A549 (cell line): ENCODE measurements around the gene ROBO1. TPM values are rescaled to one million over a fixed set of nuclear protein-coding genes. Genes with fewer than 3 reads are reported as not detected.

Source experiments
- ATAC-seq, 2 experiments: fragments of 200-7000 bp in 1 of 2; fragments of >200 bp in 1 of 2; cut with Nextera tagmentation in 1 of 2; cut with Tn5 transposase in 1 of 2; 3 replicates each; pipeline versions ENCODE4 v1.8.0 to v1.9.1; 2018 to 2020; ENCODE audit warnings: mild to moderate bottlenecking in 1 of 2, moderate library complexity in 1 of 2
- CTCF ChIA-PET: fragments of 300-600 bp; sonication (Branson Sonifier 250); formaldehyde crosslinking; extraction: SDS; loops from one replicate; lab custom pipeline; 2021; ENCODE audit warnings: antibody characterized with exemption, inconsistent platforms; lab: Yijun Ruan, JAX
- POLR2A ChIA-PET: fragments of 350-600 bp; formaldehyde crosslinking; extraction: SDS; loops from one replicate; lab custom pipeline; 2021; ENCODE audit warnings: antibody characterized with exemption, inconsistent platforms; lab: Yijun Ruan, JAX
- DNase-seq, 2 experiments: peaks; one replicate each; pipeline versions ENCODE4 v3.0.0 to v3.0.0-alpha.2; 2011 to 2016; ENCODE audit warnings: low read depth in 1 of 2, low spot score in 1 of 2
- FAIRE-seq: peaks from 2 replicates; lab custom pipeline; 2011; peaks lifted over from hg19 to GRCh38; lab: Jason Lieb, UNC
- H3K27ac ChIP-seq, 2 experiments: fragments of >200 bp; sonication (Bioruptor Twin); formaldehyde crosslinking; 3 replicates each; pipeline ENCODE4 v1.5.1; 2016 to 2017
- H3K4me1 ChIP-seq: fragments of >200 bp; sonication (Bioruptor Twin); formaldehyde crosslinking; 3 replicates; pipeline ENCODE4 v1.6.1; 2016
- H3K4me2 ChIP-seq: fragments of >200 bp; sonication (Bioruptor Twin); formaldehyde crosslinking; 3 replicates; pipeline ENCODE4 v1.6.1; 2016
- H3K4me3 ChIP-seq: fragments of >200 bp; sonication (Bioruptor Twin); formaldehyde crosslinking; 3 replicates; pipeline ENCODE4 v1.5.1; 2016
- H3K9me3 ChIP-seq: fragments of >200 bp; sonication (Bioruptor Twin); formaldehyde crosslinking; 3 replicates; pipeline ENCODE4 v1.6.1; 2016
- EHF ChIP-seq: fragments of 250-450 bp; sonication (Bioruptor Pico); IDR thresholded peaks from 2 replicates; pipeline ENCODE4 v1.5.0; 2020; ENCODE audit warnings: mild to moderate bottlenecking
- EHMT2 ChIP-seq: fragments of 200-600 bp; sonication (generic); IDR thresholded peaks from 2 replicates; pipeline ENCODE4 v1.6.1; 2016; ENCODE audit warnings: antibody characterized with exemption, low read depth, mild to moderate bottlenecking, moderate library complexity
- FOSB ChIP-seq: fragments of 250-450 bp; sonication (Bioruptor Pico); IDR thresholded peaks from 2 replicates; pipeline ENCODE4 v1.5.0; 2020; ENCODE audit warnings: mild to moderate bottlenecking, moderate library complexity
- FOXS1 ChIP-seq: fragments of 250-450 bp; sonication (Bioruptor Pico); IDR thresholded peaks from 2 replicates; pipeline ENCODE4 v1.5.0; 2020; ENCODE audit warnings: mild to moderate bottlenecking, moderate library complexity
- HDAC2 ChIP-seq: fragments of 200-600 bp; sonication (generic); IDR thresholded peaks from 2 replicates; pipeline ENCODE4 v1.6.1; 2016
- HOXA7 ChIP-seq: fragments of 250-450 bp; sonication (Bioruptor Pico); IDR thresholded peaks from 2 replicates; pipeline ENCODE4 v1.5.0; 2020; ENCODE audit warnings: mild to moderate bottlenecking, moderate library complexity
- HOXB13 ChIP-seq: fragments of 250-450 bp; sonication (Bioruptor Pico); IDR thresholded peaks from 2 replicates; pipeline ENCODE4 v1.5.0; 2020; ENCODE audit warnings: low read depth, mild to moderate bottlenecking, moderate library complexity
- MAFK ChIP-seq: fragments of 450-650 bp; IDR thresholded peaks from 2 replicates; pipeline ENCODE4 v1.6.1; 2014; ENCODE audit not compliant: partially characterized antibody
- NFE2L2 ChIP-seq: fragments of 150-350 bp; conservative IDR thresholded peaks from 2 replicates; pipeline ENCODE4 v1.6.1; 2014; ENCODE audit warnings: low read length
- POLR2A ChIP-seq: IDR thresholded peaks from 2 replicates; pipeline ENCODE4 v1.6.1; 2012; ENCODE audit warnings: mild to moderate bottlenecking, low read length
- POLR2AphosphoS2 ChIP-seq: conservative IDR thresholded peaks from 2 replicates; pipeline ENCODE4 v1.6.1; 2012; ENCODE audit warnings: low read length, improper control_type of control experiment, inconsistent platforms
- RARB ChIP-seq: fragments of 250-450 bp; sonication (Bioruptor Pico); IDR thresholded peaks from 2 replicates; pipeline ENCODE4 v1.8.0; 2021; ENCODE audit warnings: mild to moderate bottlenecking, moderate library complexity
- RFX5 ChIP-seq: fragments of 450-650 bp; IDR thresholded peaks from 2 replicates; pipeline ENCODE4 v1.7.1; 2014; ENCODE audit warnings: antibody characterized with exemption, mild to moderate bottlenecking, moderate library complexity
- SMC3 ChIP-seq: fragments of >200 bp; sonication (Bioruptor Twin); formaldehyde crosslinking; IDR thresholded peaks from 3 replicates; pipeline ENCODE4 v1.6.1; 2018; ENCODE audit warnings: inconsistent platforms
- SREBF2 ChIP-seq: fragments of 450-650 bp; IDR thresholded peaks from 2 replicates; pipeline ENCODE4 v1.6.1; 2014; ENCODE audit warnings: mild to moderate bottlenecking, moderate library complexity
- TFCP2L1 ChIP-seq: fragments of 250-450 bp; sonication (Bioruptor Pico); IDR thresholded peaks from 2 replicates; pipeline ENCODE4 v1.5.0; 2021; ENCODE audit warnings: mild to moderate bottlenecking
- ZC3H11A ChIP-seq: fragments of 450-650 bp; IDR thresholded peaks from 2 replicates; pipeline ENCODE4 v1.6.1; 2014; ENCODE audit warnings: antibody characterized with exemption, mild to moderate bottlenecking
- WGBS: methylation state at CpG from one replicate; pipeline ENCODE4 v1.1.6; 2017; ENCODE audit errors: missing lambda C conversion rate; 5-methylcytosine and 5-hydroxymethylcytosine counted together
- polyA plus RNA-seq, 4 experiments: library from polyadenylated mRNA; depleted of rRNA in 3 of 4; stranded (reverse); fragments of >200 nt; fragmentation: RNase III in 1 of 4; extraction: RNeasy Plus Mini Kit Qiagen cat#74134 plus additional on column Dnase treatment in 1 of 4; gene quantifications; 2 replicates in 3 of 4; 3 replicates in 1 of 4; pipeline ENCODE4 v1.2.3, GENCODE V29; 2011 to 2017
- TF ChIP-seq, protein P1 (sequence below): fragments of 150-350 bp; IDR thresholded peaks from 2 replicates; pipeline ENCODE4 v1.6.1; 2014; ENCODE audit warnings: low read depth, mild to moderate bottlenecking, low read length
- TF ChIP-seq, protein P2 (sequence below): fragments of 250-450 bp; sonication (Bioruptor Pico); IDR thresholded peaks from 2 replicates; pipeline ENCODE4 v1.5.0; 2021; ENCODE audit warnings: mild to moderate bottlenecking, moderate library complexity, borderline replicate concordance
- TF ChIP-seq, protein P3 (sequence below): fragments of >200 bp; sonication (Bioruptor Twin); formaldehyde crosslinking; IDR thresholded peaks from 2 replicates; pipeline ENCODE4 v1.6.1; 2016
- TF ChIP-seq, protein P4 (sequence below): IDR thresholded peaks from 2 replicates; pipeline ENCODE4 v1.6.1; 2012
- TF ChIP-seq, protein P5 (sequence below): IDR thresholded peaks from 2 replicates; pipeline ENCODE4 v1.6.1; 2012

Gene ROBO1
- polyA plus RNA-seq, 2 of the 4 experiments (the other 2 are of a cell fraction) = 25.3 to 35.6 TPM

DNA sequence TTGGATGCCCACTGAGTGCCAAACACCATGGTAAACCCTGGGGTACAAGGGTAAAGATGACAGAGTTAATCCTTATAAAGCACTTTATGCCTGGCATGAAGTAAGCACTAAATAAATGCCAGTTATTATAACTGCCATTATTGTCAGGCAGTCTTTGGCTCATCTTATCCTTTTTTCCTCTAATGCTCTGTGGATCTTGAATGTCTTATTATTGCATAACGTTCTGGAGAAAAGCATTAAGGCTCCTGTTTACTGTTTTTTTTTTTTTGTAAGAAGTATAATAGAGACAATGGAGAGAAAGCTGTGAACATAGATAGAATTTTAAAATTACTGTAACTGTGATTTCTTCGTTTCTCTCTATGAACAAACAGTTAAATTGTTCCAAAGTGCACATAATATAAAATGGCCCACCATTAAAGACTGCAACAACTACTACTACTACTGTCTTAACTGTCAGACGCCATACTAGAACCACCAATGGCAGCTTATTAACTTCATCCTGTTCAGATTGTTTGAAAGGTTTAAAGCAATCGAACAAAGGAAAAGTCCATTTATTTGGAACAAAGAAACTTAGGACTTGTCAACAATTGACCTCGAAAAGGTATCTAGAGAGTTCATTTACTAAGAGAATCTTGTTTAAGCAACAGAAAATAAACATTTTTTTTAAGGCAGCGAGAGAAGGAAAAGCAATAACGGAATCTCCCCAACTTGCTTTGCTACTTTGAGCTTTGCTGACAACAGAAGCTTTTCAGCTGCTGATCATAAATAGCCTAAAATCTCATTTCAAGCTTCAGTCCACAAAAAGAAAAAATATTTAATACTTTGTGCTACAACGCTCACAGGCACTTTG is 520.7 kb downstream of the ROBO1 start:
- ChIA-PET CTCF (no interaction called here), POLR2A (no interaction called here)
- ATAC-seq = no peak
- DNase-seq = no peak
- WGBS = 5% methylated on average over 8 of the region's 8 CpGs
- TF ChIP-seq HOXB13 = no peak
- TF ChIP-seq EHMT2 = no peak
- TF ChIP-seq, protein P1, sequence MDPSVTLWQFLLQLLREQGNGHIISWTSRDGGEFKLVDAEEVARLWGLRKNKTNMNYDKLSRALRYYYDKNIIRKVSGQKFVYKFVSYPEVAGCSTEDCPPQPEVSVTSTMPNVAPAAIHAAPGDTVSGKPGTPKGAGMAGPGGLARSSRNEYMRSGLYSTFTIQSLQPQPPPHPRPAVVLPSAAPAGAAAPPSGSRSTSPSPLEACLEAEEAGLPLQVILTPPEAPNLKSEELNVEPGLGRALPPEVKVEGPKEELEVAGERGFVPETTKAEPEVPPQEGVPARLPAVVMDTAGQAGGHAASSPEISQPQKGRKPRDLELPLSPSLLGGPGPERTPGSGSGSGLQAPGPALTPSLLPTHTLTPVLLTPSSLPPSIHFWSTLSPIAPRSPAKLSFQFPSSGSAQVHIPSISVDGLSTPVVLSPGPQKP = no peak
- no peak for TF ChIP-seq EHF (CRISPR knock-in tag)
- TF ChIP-seq TFCP2L1 (CRISPR knock-in tag) = no peak
- TF ChIP-seq, protein P2, sequence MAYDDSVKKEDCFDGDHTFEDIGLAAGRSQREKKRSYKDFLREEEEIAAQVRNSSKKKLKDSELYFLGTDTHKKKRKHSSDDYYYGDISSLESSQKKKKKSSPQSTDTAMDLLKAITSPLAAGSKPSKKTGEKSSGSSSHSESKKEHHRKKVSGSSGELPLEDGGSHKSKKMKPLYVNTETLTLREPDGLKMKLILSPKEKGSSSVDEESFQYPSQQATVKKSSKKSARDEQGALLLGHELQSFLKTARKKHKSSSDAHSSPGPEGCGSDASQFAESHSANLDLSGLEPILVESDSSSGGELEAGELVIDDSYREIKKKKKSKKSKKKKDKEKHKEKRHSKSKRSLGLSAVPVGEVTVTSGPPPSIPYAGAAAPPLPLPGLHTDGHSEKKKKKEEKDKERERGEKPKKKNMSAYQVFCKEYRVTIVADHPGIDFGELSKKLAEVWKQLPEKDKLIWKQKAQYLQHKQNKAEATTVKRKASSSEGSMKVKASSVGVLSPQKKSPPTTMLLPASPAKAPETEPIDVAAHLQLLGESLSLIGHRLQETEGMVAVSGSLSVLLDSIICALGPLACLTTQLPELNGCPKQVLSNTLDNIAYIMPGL (CRISPR knock-in tag) = no peak
- TF ChIP-seq RARB (CRISPR knock-in tag) = no peak
- no peak overlapping the region for H3K4me2 ChIP-seq
- no peak overlapping the region for H3K4me3 ChIP-seq
- no peaks in the 10 kb centered on the region; the same call in 2 of the 3 replicates for H3K9me3 ChIP-seq
- no peaks in the 10 kb centered on the region for H3K4me1 ChIP-seq
- no peak overlapping the region for H3K27ac ChIP-seq
- FAIRE-seq = peak; percentile 18

DNA sequence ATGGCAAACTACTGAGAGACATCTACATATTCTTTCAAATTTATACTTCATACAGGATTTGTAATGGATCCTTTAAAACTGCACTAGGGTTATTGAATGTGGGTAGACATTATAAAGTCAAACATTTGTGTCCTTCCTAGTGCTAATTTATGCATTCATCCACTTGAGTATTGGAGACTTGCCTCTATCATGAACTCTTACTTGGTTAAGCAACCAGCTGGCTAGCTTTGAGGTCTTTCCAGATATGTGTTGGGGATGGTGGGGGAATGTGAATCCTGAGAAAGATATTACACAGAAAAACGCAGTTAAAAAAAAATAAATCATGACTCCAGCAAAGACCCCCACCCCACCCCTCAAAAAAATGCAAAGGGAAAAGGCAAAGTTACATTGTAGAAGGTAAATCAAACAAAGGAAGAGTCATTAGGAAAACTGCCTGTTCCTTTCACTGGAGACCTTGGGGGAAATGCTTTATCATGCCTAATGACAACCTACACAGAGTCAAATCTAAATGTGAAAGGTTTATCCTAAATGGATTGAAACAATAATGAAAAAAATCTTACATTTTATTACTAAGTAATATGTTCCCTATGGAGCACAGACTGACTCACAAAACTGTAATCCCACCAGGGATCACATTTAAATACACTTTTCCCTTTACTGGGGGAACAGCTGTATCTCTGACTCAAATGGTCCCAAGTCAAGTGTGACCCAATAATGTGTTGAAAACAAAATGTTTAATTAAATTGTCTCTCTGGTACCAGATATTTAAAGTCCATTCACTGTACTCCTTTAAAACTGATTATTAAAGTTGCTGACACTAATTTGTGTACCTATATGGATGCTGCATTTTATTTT is 522.3 kb downstream of the ROBO1 start:
- Histone ChIP-seq H3K4me3 (no peak overlapping the region), H3K9me3 (no peaks in the 10 kb centered on the region; the same call in 2 of the 3 replicates), H3K27ac (no peak overlapping the region), H3K4me1 (no peaks in the 10 kb centered on the region), H3K4me2 (no peak overlapping the region)
- no peak for TF ChIP-seq SMC3
- DNase-seq = no peak
- 0% methylated on average over 1 of the region's 1 CpG for WGBS
- ATAC-seq = no peak
- CTCF ChIA-PET = no interaction called here
- POLR2A ChIA-PET = no interaction called here
- no peak for FAIRE-seq

DNA sequence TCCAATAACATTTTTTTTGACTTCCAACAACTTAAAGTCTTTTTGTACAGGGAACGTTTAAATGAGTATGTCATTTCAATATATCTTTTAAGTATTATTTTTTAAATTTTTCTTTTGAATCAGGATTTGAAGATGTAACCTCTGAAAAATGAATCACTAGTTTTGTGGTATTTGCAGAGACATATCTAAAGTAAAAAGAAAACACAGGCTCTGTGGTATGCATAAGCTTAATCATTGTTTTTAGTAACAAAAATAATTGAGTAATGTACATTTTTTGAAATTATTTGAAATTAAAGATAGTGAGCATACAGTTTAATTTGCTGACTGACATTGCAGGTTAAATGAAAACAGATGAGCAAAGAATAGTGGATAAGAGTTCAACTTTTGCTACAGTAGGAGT is 531.3 kb downstream of the ROBO1 start:
- FAIRE-seq (no peak), DNase-seq (no peak), ATAC-seq (no peak)
- Histone ChIP-seq H3K27ac (no peak overlapping the region), H3K4me3 (no peak overlapping the region), H3K4me2 (no peak overlapping the region), H3K4me1 (no peaks in the 10 kb centered on the region), H3K9me3 (no peaks in the 10 kb centered on the region)
- ChIA-PET POLR2A (no interaction called here), CTCF (no interaction called here)
- TF ChIP-seq MAFK (no peak), POLR2AphosphoS2 (no peak), HDAC2 (no peak), HOXA7 (CRISPR knock-in tag) (no peak), FOSB (no peak), ZC3H11A (no peak)
- 2% methylated on average over 1 of the region's 1 CpG for WGBS

DNA sequence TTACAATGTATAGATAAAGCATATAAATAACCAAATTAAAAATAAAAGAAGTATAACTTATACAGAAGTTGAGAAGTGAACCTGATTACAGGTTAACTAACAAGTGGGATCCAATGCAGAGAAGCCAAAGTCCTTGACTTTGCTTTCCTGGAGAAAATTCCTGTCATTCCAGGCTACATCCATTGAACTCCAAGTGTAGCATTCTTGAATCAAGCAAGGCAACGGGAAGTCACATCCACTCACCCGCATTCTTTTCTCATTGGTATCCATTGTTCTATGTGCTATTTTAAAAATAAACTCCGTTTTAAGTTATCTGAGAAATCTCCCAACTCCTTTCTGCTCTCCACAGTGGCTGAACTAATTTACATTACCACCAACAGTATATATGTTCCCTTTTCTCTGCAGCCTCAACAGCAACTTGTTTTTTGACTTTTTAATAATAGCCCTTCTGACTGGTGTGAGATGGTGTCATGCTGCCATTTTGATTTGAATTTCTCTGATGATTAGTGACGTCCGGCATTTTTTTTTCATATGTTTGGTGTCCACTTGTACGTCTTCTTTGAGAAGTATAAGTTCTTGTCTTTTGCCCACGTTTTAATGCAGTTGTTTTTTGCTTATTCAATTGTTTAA is 534.3 kb downstream of the ROBO1 start:
- no peaks in the 10 kb centered on the region for H3K9me3 ChIP-seq
- DNase-seq (no peak), FAIRE-seq (no peak), ATAC-seq (no peak)
- CTCF ChIA-PET = no interaction called here
- 19% methylated on average over 7 of the region's 7 CpGs for WGBS
- H3K27ac ChIP-seq = no peak overlapping the region
- H3K4me1 ChIP-seq = no peaks in the 10 kb centered on the region
- no peak overlapping the region for H3K4me3 ChIP-seq
- POLR2A ChIA-PET = no interaction called here
- H3K4me2 ChIP-seq = no peak overlapping the region
- TF ChIP-seq NFE2L2 (no peak), RFX5 (no peak), POLR2A (no peak), EHMT2 (no peak), HOXA7 (CRISPR knock-in tag) (no peak), FOXS1 (CRISPR knock-in tag) (no peak), SREBF2 (no peak), HDAC2 (no peak)
- TF ChIP-seq, protein P3, sequence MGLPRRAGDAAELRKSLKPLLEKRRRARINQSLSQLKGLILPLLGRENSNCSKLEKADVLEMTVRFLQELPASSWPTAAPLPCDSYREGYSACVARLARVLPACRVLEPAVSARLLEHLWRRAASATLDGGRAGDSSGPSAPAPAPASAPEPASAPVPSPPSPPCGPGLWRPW = no peak
- TF ChIP-seq, protein P2 (CRISPR knock-in tag) = no peak
- TF ChIP-seq, protein P4, sequence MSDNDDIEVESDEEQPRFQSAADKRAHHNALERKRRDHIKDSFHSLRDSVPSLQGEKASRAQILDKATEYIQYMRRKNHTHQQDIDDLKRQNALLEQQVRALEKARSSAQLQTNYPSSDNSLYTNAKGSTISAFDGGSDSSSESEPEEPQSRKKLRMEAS = no peak
- TF ChIP-seq, protein P5, sequence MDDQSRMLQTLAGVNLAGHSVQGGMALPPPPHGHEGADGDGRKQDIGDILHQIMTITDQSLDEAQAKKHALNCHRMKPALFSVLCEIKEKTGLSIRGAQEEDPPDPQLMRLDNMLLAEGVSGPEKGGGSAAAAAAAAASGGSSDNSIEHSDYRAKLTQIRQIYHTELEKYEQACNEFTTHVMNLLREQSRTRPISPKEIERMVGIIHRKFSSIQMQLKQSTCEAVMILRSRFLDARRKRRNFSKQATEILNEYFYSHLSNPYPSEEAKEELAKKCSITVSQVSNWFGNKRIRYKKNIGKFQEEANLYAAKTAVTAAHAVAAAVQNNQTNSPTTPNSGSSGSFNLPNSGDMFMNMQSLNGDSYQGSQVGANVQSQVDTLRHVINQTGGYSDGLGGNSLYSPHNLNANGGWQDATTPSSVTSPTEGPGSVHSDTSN = no peak
